NB4 (cell line): ENCODE results near the gene LRRC4C.

ENCODE experiments used
- CTCF ChIP-seq: IDR thresholded peaks from one replicate; pipeline ENCODE4 v1.5.1; 2012; ENCODE audit warnings: low read depth, low read length
- MAX ChIP-seq: IDR thresholded peaks from 2 replicates; pipeline ENCODE4 v1.6.1; 2011; ENCODE audit warnings: low read depth, low read length
- MYC ChIP-seq: IDR thresholded peaks from 2 replicates; pipeline ENCODE4 v1.6.1; 2011; ENCODE audit warnings: low read depth, low read length
- POLR2A ChIP-seq: IDR thresholded peaks from 2 replicates; pipeline ENCODE4 v1.6.1; 2011; ENCODE audit warnings: mild to moderate bottlenecking; ENCODE audit not compliant: insufficient read length; ENCODE audit errors: extremely low read depth

DNA sequence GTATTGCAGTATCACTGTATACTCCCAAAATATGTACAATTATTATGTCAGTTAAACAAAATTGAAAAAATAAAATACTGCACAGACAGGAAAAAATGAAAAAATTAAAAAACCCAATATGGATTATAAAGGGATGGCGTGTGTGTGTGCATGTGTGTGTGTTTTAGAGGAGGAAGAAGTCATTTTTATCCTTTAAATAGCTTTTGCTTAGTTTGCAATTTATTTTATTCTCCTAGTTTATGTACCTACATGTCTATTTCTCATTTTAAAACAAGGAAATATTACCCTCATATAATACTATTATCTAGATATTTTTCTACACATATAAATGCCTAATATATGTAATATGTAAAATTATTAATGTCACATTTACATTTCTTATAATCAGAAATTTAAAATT lies 1144.3 kb downstream of the LRRC4C start:
- TF ChIP-seq CTCF, result no peak
- no peak for TF ChIP-seq POLR2A
- no peak for TF ChIP-seq MAX
- TF ChIP-seq MYC, result no peak
